ENCODE measurements around the gene P2RY12. TPM values are rescaled to one million over a fixed set of nuclear protein-coding genes. Genes with fewer than 3 reads are reported as not detected.

Gene P2RY12
- total and polyA plus RNA-seq, 9 of the 15 experiments (the other 6 are each of a cell fraction or from before 2014, with no cell fraction given), result not detected

DNA sequence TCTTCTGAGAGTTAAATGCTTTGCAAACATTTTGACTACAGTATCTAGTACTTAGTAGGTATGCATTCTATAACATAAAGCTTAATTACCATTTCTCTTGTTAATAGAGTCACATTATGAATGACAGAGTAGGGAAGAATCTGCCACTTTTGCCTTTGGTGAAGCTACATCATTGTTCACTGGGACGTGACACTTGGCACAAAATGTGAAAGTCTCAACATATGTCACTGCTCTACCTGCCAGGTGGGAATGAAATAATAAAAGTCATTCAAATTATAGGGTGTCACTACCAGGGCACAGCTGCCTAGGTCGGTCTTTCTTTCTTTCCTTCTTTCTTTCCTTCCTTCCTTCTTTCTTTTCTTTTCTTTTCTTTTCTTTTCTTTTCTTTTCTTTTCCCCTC, 85.5 kb downstream of the P2RY12 start:
- no peak overlapping the region for H2AFZ ChIP-seq (ENCODE audit: low read depth, low read length)
- no peaks in the 10 kb centered on the region for H3K4me1 ChIP-seq (replicated peaks in 1 of 2; ENCODE audit: control insufficient read depth in 2 of 2, insufficient read depth in 2 of 2, low read length in 2 of 2)
- no peak overlapping the region for H3K4me2 ChIP-seq (ENCODE audit: insufficient read depth, low read length)
- H3K27me3 ChIP-seq (ENCODE audit: control insufficient read depth in 2 of 2, insufficient read depth in 2 of 2, low read length in 2 of 2), result peaks cover 11 to 14% of the 10 kb centered on the region in 2 experiments; a peak in 4 of 5 replicates
- H3K36me3 ChIP-seq (ENCODE audit: control insufficient read depth, insufficient read depth, low read length), result no peaks in the 10 kb centered on the region
- no peak for ATAC-seq
- POLR2A ChIA-PET, result no interaction called here
- H3K9me1 ChIP-seq (ENCODE audit: control insufficient read depth, insufficient read depth, low read length), result no peaks in the 10 kb centered on the region
- in situ Hi-C loops (cut with MboI), result no loop called here
- no peaks in the 10 kb centered on the region for H3K79me2 ChIP-seq (ENCODE audit: control insufficient read depth, insufficient read depth, low read length)
- CTCF ChIA-PET (ENCODE audit: low intra/inter-chr PET ratio), result no interaction called here
- no peak overlapping the region for H3K4me3 ChIP-seq
- no peak for DNase-seq (ENCODE audit: extremely low read depth in 1 of 4, low spot score in 3 of 4)
- no peaks in the 10 kb centered on the region for H3K9me3 ChIP-seq (replicated peaks; ENCODE audit: control insufficient read depth, insufficient read depth, low read depth, low read length)
- H4K20me1 ChIP-seq (replicated peaks; ENCODE audit: control insufficient read depth, insufficient read depth, low read length), result no peaks in the 10 kb centered on the region; the same call in 1 of the 2 replicates
- no TSS peak for BruUV-seq (replicated peaks)
- intact Hi-C loops (cut with micrococcal nuclease), result no loop called here
- H3K9ac ChIP-seq (ENCODE audit: insufficient read depth in 1 of 2, low read depth in 2 of 2, low read length in 2 of 2), result no peak overlapping the region
- no peak for FAIRE-seq
- 0% methylated on average over 1 of the region's 2 CpGs for WGBS (ENCODE audit: insufficient coverage, low coverage, missing lambda C conversion rate)
- TF ChIP-seq, protein P1, sequence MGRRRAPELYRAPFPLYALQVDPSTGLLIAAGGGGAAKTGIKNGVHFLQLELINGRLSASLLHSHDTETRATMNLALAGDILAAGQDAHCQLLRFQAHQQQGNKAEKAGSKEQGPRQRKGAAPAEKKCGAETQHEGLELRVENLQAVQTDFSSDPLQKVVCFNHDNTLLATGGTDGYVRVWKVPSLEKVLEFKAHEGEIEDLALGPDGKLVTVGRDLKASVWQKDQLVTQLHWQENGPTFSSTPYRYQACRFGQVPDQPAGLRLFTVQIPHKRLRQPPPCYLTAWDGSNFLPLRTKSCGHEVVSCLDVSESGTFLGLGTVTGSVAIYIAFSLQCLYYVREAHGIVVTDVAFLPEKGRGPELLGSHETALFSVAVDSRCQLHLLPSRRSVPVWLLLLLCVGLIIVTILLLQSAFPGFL (CRISPR knock-in tag; IDR thresholded peaks at IDR 0.05), result no peak
- TF ChIP-seq ZNF146 (CRISPR knock-in tag; IDR thresholded peaks at IDR 0.05; ENCODE audit: unreplicated experiment), result no peak
- no peak for TF ChIP-seq ZNF707 (CRISPR knock-in tag; conservative IDR thresholded peaks at IDR 0.05)
- no peak for TF ChIP-seq ZNF124 (CRISPR knock-in tag; IDR thresholded peaks at IDR 0.05)
- TF ChIP-seq ZNF77 (CRISPR knock-in tag; IDR thresholded peaks at IDR 0.05), result no peak
- TF ChIP-seq, protein P2, sequence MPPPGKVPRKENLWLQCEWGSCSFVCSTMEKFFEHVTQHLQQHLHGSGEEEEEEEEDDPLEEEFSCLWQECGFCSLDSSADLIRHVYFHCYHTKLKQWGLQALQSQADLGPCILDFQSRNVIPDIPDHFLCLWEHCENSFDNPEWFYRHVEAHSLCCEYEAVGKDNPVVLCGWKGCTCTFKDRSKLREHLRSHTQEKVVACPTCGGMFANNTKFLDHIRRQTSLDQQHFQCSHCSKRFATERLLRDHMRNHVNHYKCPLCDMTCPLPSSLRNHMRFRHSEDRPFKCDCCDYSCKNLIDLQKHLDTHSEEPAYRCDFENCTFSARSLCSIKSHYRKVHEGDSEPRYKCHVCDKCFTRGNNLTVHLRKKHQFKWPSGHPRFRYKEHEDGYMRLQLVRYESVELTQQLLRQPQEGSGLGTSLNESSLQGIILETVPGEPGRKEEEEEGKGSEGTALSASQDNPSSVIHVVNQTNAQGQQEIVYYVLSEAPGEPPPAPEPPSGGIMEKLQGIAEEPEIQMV (tag; conservative IDR thresholded peaks at IDR 0.05; ENCODE audit: low read depth), result no peak
- TF ChIP-seq GTF2A2 (tag; IDR thresholded peaks at IDR 0.05), result no peak
- no peak for TF ChIP-seq HNRNPL (IDR thresholded peaks at IDR 0.05; ENCODE audit: low read depth, low read length)
- no peak for TF ChIP-seq ZNF699 (CRISPR knock-in tag; IDR thresholded peaks at IDR 0.05; ENCODE audit: insufficient replicate concordance)
- TF ChIP-seq, protein P3, sequence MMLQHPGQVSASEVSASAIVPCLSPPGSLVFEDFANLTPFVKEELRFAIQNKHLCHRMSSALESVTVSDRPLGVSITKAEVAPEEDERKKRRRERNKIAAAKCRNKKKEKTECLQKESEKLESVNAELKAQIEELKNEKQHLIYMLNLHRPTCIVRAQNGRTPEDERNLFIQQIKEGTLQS (IDR thresholded peaks at IDR 0.05), result no peak
- TF ChIP-seq, protein P3 (CRISPR knock-in tag; conservative IDR thresholded peaks at IDR 0.05), result no peak
- no peak overlapping the region for H3K27ac ChIP-seq (ENCODE audit: extremely low read depth, low read depth, low read length)

Data from K562 (cell line).